NCI-H2107 treated with DMSO at 0.1 percent for 48 hours (cell line): ENCODE results near the gene AP2A2.
"Not testable (repeated sequence)": the region's sequence is repeated elsewhere in the genome, so short reads cannot be mapped to it uniquely, and the experiment has no call there.

Source experiments
- DNase-seq: peaks from one replicate; lab custom pipeline; 2025; ENCODE audit not compliant: unreplicated experiment; lab: John Stamatoyannopoulos, UW

The AP2A2 gene

GRCh38 chr11:1012291-1012690 is 86.6 kb downstream of the AP2A2 start:
- no peak for DNase-seq

GRCh38 chr11:1012740-1013630 is 87.3 kb downstream of the AP2A2 start:
- DNase-seq = peak; percentile 52

GRCh38 chr11:1013631-1013935 is 87.9 kb downstream of the AP2A2 start:
- DNase-seq = no peak

- DNase-seq = no peak
These were observed 88.6 kb downstream of the AP2A2 start for GRCh38 chr11:1014276-1014675.

GRCh38 chr11:1015064-1015463 is 89.4 kb downstream of the AP2A2 start:
- DNase-seq = no peak

- DNase-seq = no peak
These were observed 90.3 kb downstream of the AP2A2 start for GRCh38 chr11:1015826-1016545.

GRCh38 chr11:1016610-1017126 is 91.0 kb downstream of the AP2A2 start:
- not testable (repeated sequence) for DNase-seq

- DNase-seq = no peak
These were observed 91.8 kb downstream of the AP2A2 start for GRCh38 chr11:1017269-1018005.

- no peak for DNase-seq
These were observed 92.4 kb downstream of the AP2A2 start for GRCh38 chr11:1018091-1018490.

GRCh38 chr11:1019321-1019910 is 93.7 kb downstream of the AP2A2 start:
- no peak for DNase-seq

GRCh38 chr11:1020211-1020905 is 94.7 kb downstream of the AP2A2 start:
- no peak for DNase-seq

GRCh38 chr11:1022411-1022810 is 96.7 kb downstream of the AP2A2 start:
- no peak for DNase-seq

GRCh38 chr11:1022908-1023810 is 97.5 kb downstream of the AP2A2 start:
- no peak for DNase-seq

GRCh38 chr11:1023811-1024596 is 98.3 kb downstream of the AP2A2 start:
- no peak for DNase-seq

GRCh38 chr11:1024597-1025409 is 99.1 kb downstream of the AP2A2 start:
- DNase-seq = no peak

GRCh38 chr11:1025410-1026162 is 99.9 kb downstream of the AP2A2 start:
- DNase-seq = no peak

GRCh38 chr11:1026163-1026450 is 100.4 kb downstream of the AP2A2 start:
- no peak for DNase-seq
